OCI-M2 (cell line): ENCODE measurements around the gene SECTM1.
"Not testable (repeated sequence)": the region's sequence is repeated elsewhere in the genome, so short reads cannot be mapped to it uniquely, and the experiment has no call there.

Experiments
- DNase-seq: peaks from one replicate; lab custom pipeline; 2025; ENCODE audit not compliant: unreplicated experiment; lab: John Stamatoyannopoulos, UW

Gene SECTM1

GRCh38 chr17:82370471-82371332 lies 37.1 kb upstream of the SECTM1 start:
- no peak for DNase-seq

DNA sequence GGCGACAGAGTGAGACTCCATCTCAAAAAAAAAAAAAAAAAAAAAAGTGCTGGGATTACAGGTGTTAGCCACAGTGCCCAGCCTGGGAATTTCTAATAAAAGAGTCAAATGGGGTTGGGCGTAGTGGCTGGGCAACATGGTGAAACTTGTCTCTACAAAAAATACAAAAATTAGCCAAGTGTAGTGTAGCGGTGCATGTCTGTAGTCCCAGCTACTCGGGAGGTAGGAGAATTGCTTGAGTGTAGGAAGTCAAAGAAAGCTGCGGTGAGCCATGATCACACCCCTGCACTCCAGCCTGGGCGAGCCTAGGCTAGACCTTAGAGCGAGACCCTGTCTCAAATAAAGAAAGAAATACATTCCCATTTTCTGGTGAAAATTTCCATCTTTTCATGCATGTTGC lies 35.6 kb upstream of the SECTM1 start:
- DNase-seq = no peak

DNA sequence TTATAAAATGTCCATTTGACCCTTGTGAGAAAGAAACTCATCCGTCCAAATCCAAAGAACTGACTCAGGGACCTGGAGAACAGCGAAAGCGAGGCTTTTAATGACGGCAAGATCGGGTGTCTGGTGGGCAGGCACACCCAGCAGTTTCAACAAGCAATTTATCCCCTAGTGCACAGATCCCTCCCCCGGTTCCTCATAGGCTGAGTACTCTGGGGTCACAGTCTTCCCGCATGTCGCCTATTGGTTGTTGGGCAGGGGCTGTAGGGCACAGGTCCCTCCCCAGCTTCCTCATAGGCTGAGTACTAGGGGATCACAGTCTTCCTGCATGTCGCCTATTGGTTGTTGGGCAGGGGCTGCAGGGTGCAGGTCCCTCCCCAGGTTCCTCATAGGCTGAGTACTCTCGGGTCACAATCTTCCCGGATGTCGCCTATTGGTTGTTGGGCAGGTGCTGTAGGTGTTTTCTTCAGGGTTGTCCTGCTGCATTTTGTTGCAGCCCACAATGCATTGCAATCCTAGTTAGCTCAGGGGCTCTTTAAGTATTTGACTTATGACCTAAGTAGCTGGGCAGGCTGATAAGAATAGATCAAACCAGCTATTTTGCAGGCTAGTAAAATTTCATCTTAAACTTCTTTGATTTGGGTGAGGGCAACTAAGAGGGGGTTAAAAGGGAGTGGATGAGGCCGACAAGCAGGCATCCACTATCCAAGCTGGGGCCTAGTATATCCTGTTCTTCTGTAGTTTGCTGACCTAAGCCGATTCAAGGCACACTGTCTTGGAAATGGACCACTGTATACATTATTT lies 34.4 kb upstream of the SECTM1 start:
- DNase-seq = peak; percentile 89

- no peak for DNase-seq
These were observed 33.2 kb upstream of the SECTM1 start for GRCh38 chr17:82366749-82367148.

- DNase-seq = no peak
These were observed 32.2 kb upstream of the SECTM1 start for GRCh38 chr17:82365606-82366295.

- no peak for DNase-seq
These were observed 28.5 kb upstream of the SECTM1 start for GRCh38 chr17:82361885-82362633.

DNA sequence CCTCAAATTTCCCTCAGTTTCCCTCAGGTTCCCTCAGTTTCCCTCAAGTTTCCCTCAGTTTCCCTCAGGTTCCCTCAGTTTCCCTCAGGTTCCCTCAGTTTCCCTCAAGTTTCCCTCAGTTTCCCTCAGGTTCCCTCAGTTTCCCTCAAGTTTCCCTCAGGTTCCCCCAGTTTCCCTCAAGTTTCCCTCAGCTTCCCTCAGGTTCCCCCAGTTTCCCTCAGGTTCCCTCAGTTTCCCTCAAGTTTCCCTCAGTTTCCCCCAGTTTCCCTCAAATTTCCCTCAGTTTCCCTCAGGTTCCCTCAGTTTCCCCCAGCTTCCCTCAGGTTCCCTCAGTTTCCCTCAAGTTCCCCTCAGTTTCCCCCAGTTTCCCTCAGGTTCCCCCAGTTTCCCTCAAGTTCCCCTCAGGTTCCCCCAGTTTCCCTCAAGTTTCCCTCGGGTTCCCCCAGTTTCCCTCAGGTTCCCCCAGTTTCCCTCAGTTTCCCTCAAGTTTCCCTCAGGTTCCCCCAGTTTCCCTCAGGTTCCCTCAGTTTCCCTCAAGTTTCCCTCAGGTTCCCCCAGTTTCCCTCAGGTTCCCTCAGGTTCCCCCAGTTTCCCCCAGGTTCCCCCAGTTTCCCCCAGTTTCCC lies 26.0 kb upstream of the SECTM1 start:
- DNase-seq = not testable (repeated sequence)

- DNase-seq = no peak
These were observed 25.1 kb upstream of the SECTM1 start, which contains the start of gene TEX19 for GRCh38 chr17:82358465-82359350. Gene TEX19 (plus strand): TSS chr17:82359247. CDS start chr17:82362151, 2,904 bp downstream.

DNA sequence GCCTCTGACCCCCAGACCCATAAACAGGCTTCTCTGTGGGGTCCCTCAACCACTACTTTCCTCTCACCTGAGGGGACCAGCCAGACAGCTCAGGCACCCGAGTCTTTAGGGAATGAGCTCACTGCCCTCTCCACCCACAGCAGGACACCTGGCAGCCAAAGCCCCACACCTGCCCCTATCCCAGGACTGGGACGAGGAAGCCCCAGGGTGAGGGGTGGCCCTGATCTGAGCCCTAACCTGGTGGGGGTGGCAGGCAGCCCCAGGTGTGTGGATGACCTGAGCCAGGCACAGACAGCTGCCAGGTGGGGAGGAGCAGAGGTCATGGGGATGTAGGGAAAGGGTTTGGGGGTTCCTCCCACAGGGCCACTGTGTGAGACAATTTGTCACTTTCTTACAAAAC lies 23.8 kb upstream of the SECTM1 start:
- DNase-seq = no peak

GRCh38 chr17:82356845-82357355 lies 23.3 kb upstream of the SECTM1 start:
- no peak for DNase-seq

- DNase-seq = no peak
These were observed 22.3 kb upstream of the SECTM1 start for GRCh38 chr17:82355770-82356427.

DNA sequence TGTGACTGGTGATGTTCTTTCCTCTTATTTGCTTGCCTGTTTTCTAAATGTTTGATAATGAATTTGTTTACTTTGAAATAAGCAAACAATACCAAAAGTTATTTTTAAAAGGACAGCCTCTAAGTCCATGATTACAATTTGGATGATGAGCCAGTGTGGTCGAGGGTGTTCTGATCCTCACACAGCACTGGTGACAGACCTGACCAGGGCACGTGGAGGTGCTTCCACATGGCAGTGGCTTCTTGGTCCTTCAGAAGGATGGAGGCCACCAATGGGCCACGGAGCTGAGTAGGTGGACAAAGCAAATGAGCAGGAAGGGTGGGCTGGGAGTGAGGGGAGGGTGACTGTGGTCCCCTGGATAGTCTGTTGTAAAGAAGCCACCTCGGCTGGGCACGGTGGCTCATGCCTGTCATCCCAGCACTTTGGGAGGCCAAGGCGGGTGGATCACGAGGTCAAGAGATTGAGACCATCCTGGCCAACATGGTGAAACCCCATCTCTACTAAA lies 21.3 kb upstream of the SECTM1 start:
- no peak for DNase-seq

DNA sequence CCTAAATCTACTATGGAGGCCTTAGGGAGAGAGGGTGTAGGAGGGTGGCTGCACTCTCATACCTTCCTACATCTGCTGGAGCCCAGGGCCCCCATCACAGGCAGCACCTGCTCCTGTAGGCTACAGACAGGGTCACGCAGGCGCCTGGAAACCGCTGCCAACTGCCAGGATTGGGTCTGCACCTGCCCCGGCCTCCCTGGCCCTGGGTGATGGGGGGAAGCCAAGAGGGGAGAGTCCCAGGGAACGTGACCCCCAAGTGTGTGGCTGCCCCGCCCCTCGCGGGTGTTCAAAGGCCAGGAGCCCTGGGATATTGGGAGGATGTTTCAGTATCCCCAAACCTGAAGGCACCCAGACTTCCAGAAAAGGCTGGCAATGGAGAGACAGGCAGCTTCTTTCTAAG lies 19.9 kb upstream of the SECTM1 start:
- DNase-seq = no peak

- DNase-seq = peak; percentile 12
These were observed 18.3 kb upstream of the SECTM1 start for GRCh38 chr17:82351713-82352488.

DNA sequence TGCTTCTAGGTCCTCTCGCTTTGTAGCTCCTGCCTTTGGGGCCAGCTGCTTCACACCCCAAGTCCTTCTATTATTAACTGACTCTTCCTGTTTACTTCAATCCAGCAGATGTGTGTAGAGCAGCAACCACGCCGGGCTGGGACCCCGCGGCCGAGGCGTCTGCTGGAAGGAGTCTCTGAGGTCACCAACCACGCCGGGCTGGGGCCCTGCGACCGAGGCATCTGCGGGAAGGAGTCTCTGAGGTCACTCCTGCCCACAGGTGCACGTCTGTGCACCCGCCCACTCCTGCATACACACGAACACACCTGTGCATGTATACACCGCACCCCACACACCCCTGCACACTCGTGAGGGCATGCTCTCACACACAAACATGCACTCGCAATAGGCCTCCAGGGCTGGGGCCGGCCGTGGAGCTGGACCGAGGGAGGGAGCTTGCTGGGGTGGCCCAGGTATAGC lies 17.7 kb upstream of the SECTM1 start:
- DNase-seq = no peak

DNA sequence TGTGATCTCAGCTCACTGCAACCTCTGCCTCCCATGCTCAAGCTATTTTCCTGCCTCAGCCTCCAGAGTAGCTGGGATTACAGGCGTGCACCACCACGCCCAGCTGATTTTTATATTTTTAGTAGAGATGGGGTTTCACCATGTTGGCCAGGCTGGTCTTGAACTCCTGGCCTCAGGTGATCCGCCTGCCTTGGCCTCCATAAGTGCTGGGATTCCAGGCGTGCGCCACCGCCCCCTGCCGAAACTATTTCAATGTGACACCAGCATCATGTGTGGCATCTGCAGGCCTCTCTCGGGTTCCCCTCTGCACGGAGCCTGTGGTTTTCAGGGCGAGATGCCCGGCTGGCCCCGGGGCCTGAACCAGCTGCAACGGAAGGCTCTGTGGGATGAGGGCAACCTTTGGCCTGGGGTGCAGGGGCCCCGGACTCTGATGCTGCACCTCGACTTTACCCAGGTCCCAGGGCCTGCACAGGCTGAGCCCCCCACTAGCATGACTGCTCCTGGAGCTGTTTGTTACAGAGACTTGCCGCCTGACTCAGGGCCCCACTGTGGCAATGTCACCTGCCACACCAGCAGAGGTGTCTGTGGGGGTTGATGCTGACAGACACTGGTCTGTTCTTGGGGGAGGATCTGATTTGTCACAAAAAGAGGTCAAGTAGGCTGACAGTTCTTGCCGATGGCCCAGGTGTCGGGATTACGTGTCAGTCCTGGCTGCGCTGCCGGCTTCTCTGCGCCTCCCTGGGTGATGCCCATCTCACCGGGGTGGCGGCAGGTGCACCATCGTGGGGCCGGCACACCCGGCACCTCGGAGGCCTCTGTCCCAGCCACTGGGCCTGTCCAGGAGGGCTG lies 16.8 kb upstream of the SECTM1 start:
- no peak for DNase-seq

- no peak for DNase-seq
These were observed 15.7 kb upstream of the SECTM1 start for GRCh38 chr17:82349287-82349701.
